H9 (cell line): ENCODE results near the gene CHPF2. TPM values are rescaled to one million over a fixed set of nuclear protein-coding genes. Genes with fewer than 3 reads are reported as not detected.

Experiments used
- DNase-seq: peaks from one replicate; pipeline ENCODE4 v3.0.0-alpha.2; 2017
- H2AFZ ChIP-seq: one replicate; pipeline ENCODE4 v1.6.1; 2013; ENCODE audit warnings: mild to moderate bottlenecking, low read length, control low read depth, moderate library complexity
- H2AK5ac ChIP-seq: 2 replicates; pipeline ENCODE4 v1.6.1; 2013; ENCODE audit warnings: low read length, control low read depth, mixed read lengths; ENCODE audit not compliant: insufficient read length
- H2BK120ac ChIP-seq: one replicate; pipeline ENCODE4 v1.6.1; 2013; ENCODE audit warnings: low read depth, mild to moderate bottlenecking, low read length, control low read depth, inconsistent platforms; ENCODE audit not compliant: poor library complexity, severe bottlenecking
- H2BK12ac ChIP-seq: 2 replicates; pipeline ENCODE4 v1.6.1; 2013; ENCODE audit warnings: low read length, control low read depth, mixed read lengths, low read depth; ENCODE audit not compliant: insufficient read length
- H2BK15ac ChIP-seq: 2 replicates; pipeline ENCODE4 v1.6.1; 2013; ENCODE audit warnings: low read depth, low read length, control low read depth
- H2BK20ac ChIP-seq: one replicate; pipeline ENCODE4 v1.6.1; 2013; ENCODE audit warnings: low read depth, mild to moderate bottlenecking, low read length, control low read depth, inconsistent platforms; ENCODE audit not compliant: poor library complexity, severe bottlenecking
- H2BK5ac ChIP-seq: 2 replicates; pipeline ENCODE4 v1.6.1; 2013; ENCODE audit warnings: low read length, control low read depth, mixed read lengths; ENCODE audit not compliant: insufficient read length
- H3K14ac ChIP-seq: 2 replicates; pipeline ENCODE4 v1.6.1; 2013; ENCODE audit warnings: low read length, control low read depth; ENCODE audit not compliant: insufficient read depth
- H3K18ac ChIP-seq: 2 replicates; pipeline ENCODE4 v1.6.1; 2013; ENCODE audit warnings: low read depth, mild to moderate bottlenecking, mixed read lengths, low read length, control low read depth; ENCODE audit not compliant: insufficient read length
- H3K23ac ChIP-seq: 2 replicates; pipeline ENCODE4 v1.6.1; 2013; ENCODE audit warnings: low read length, control low read depth, mixed read lengths, low read depth; ENCODE audit not compliant: insufficient read length
- H3K23me2 ChIP-seq: 2 replicates; pipeline ENCODE4 v1.6.1; 2013; ENCODE audit warnings: low read depth, mild to moderate bottlenecking, mixed read lengths, low read length, control low read depth; ENCODE audit not compliant: insufficient read length, poor library complexity, severe bottlenecking
- H3K27ac ChIP-seq: 2 replicates; pipeline ENCODE4 v1.5.1; 2013; ENCODE audit warnings: low read length, control low read depth, mixed read lengths, low read depth; ENCODE audit not compliant: insufficient read length
- H3K27me3 ChIP-seq: 2 replicates; pipeline ENCODE4 v1.6.1; 2013; ENCODE audit warnings: low read length, control low read depth, inconsistent platforms; ENCODE audit not compliant: insufficient read depth
- H3K4ac ChIP-seq: 2 replicates; pipeline ENCODE4 v1.6.1; 2013; ENCODE audit warnings: low read depth, mild to moderate bottlenecking, control low read depth, inconsistent platforms, low read length, moderate library complexity
- H3K4me1 ChIP-seq: 2 replicates; pipeline ENCODE4 v1.6.1; 2013; ENCODE audit warnings: low read length, control low read depth, inconsistent platforms; ENCODE audit not compliant: insufficient read depth
- H3K4me2 ChIP-seq: 2 replicates; pipeline ENCODE4 v1.6.1; 2013; ENCODE audit warnings: low read length, control low read depth, mixed read lengths; ENCODE audit not compliant: insufficient read length, insufficient read depth
- H3K56ac ChIP-seq: 2 replicates; pipeline ENCODE4 v1.6.1; 2013; ENCODE audit warnings: low read depth, mild to moderate bottlenecking, mixed read lengths, low read length, control low read depth; ENCODE audit not compliant: insufficient read length
- H3K79me1 ChIP-seq: 2 replicates; pipeline ENCODE4 v1.6.1; 2013; ENCODE audit warnings: low read depth, mild to moderate bottlenecking, moderate library complexity, low read length, control low read depth, inconsistent platforms; ENCODE audit not compliant: insufficient read depth, poor library complexity, severe bottlenecking
- H3K79me2 ChIP-seq: 2 replicates; pipeline ENCODE4 v1.6.1; 2013; ENCODE audit warnings: low read length, control low read depth, inconsistent platforms; ENCODE audit not compliant: insufficient read depth
- H3K9ac ChIP-seq: 2 replicates; pipeline ENCODE4 v1.6.1; 2013; ENCODE audit warnings: low read length, control low read depth, mixed read lengths; ENCODE audit not compliant: insufficient read length; ENCODE audit errors: extremely low read depth
- H3K9me3 ChIP-seq: one replicate; pipeline ENCODE4 v1.6.1; 2013; ENCODE audit warnings: low read depth, low read length, inconsistent platforms; ENCODE audit not compliant: control insufficient read depth
- H3T11ph ChIP-seq: one replicate; pipeline ENCODE4 v1.6.1; 2013; ENCODE audit warnings: mild to moderate bottlenecking, low read length, control low read depth, inconsistent platforms
- H4K20me1 ChIP-seq: one replicate; pipeline ENCODE4 v1.6.1; 2013; ENCODE audit not compliant: control insufficient read depth, insufficient read length, insufficient read depth
- H4K5ac ChIP-seq: 2 replicates; pipeline ENCODE4 v1.6.1; 2013; ENCODE audit warnings: low read depth, mild to moderate bottlenecking, mixed read lengths, low read length, control low read depth; ENCODE audit not compliant: insufficient read length
- H4K8ac ChIP-seq: replicated peaks from 2 replicates; pipeline ENCODE4 v1.6.1; 2013; ENCODE audit warnings: low read length, control low read depth, mixed read lengths, low read depth; ENCODE audit not compliant: insufficient read length
- H4K91ac ChIP-seq: 2 replicates; pipeline ENCODE4 v1.6.1; 2013; ENCODE audit warnings: low read depth, mild to moderate bottlenecking, moderate library complexity, mixed read lengths, low read length, control low read depth; ENCODE audit not compliant: insufficient read length
- H3K27ac Mint-ChIP-seq, 3 experiments: 2 replicates in 2 of 3; 3 replicates in 1 of 3; pipeline ENCODE4 v1.8.0; 2020 to 2021; ENCODE audit warnings: mixed read lengths in 3 of 3, mild to moderate bottlenecking in 1 of 3, moderate library complexity in 1 of 3
- H3K27me3 Mint-ChIP-seq: 2 replicates; pipeline ENCODE4 v1.8.0; 2021; ENCODE audit warnings: low read depth, mild to moderate bottlenecking, moderate library complexity, mixed read lengths
- H3K36me3 Mint-ChIP-seq, 3 experiments: 2 replicates in 2 of 3; 3 replicates in 1 of 3; pipeline ENCODE4 v1.8.0; 2020 to 2021; ENCODE audit warnings: low read depth in 3 of 3, mixed read lengths in 3 of 3; ENCODE audit not compliant: insufficient read depth in 1 of 3
- H3K4me1 Mint-ChIP-seq, 2 experiments: 2 replicates each; pipeline ENCODE4 v1.8.0; 2020; ENCODE audit warnings: mixed read lengths in 2 of 2
- H3K4me3 Mint-ChIP-seq, 2 experiments: 2 replicates in 1 of 2; 3 replicates in 1 of 2; pipeline ENCODE4 v1.8.0; 2020 to 2021; ENCODE audit warnings: mild to moderate bottlenecking in 2 of 2, mixed read lengths in 2 of 2, moderate library complexity in 1 of 2
- H3K9me3 Mint-ChIP-seq, 2 experiments: 2 replicates in 1 of 2; 3 replicates in 1 of 2; pipeline ENCODE4 v1.8.0; 2020; ENCODE audit warnings: mild to moderate bottlenecking in 2 of 2, mixed read lengths in 2 of 2, moderate library complexity in 1 of 2
- CTCF ChIP-seq: fragments of 200-600 bp; sonication (generic); conservative IDR thresholded peaks from 3 replicates; pipeline ENCODE4 v1.8.0; 2021; ENCODE audit warnings: antibody characterized with exemption, mild to moderate bottlenecking
- WGBS: extraction: QIAGEN DNeasy Blood & Tissue Kit; methylation state at CpG from one replicate; pipeline ENCODE4 v1.1.7; 2013; ENCODE audit warnings: missing lambda C conversion rate, low lambda C conversion rate, mixed read lengths; ENCODE audit not compliant: insufficient read length; ENCODE audit errors: extremely low coverage; 5-methylcytosine and 5-hydroxymethylcytosine counted together
- total RNA-seq: library from RNA; stranded (reverse); gene quantifications from 2 replicates; pipeline ENCODE4 v1.2.1, GENCODE V29; 2021

The CHPF2 gene
- total RNA-seq, 1 experiment from 2014 or later, result 25.7 TPM

GRCh38 chr7:151188252-151188542 is 44.1 kb upstream of the CHPF2 start:
- H3K36me3 Mint-ChIP-seq, result no peaks in the 10 kb centered on the region; a peak in 1 of 7 replicates
- H3K4me3 Mint-ChIP-seq, result no peak overlapping the region

More at GRCh38 chr7:151188252-151188542, 44.1 kb upstream of the CHPF2 start:
- H3K23ac ChIP-seq, result no peak overlapping the region
- no peak overlapping the region for H4K8ac ChIP-seq
- WGBS, result no CpG with 5 or more reads among the region's 5 CpGs
- no peak overlapping the region for H2BK120ac ChIP-seq
- H3K23me2 ChIP-seq, result no peaks in the 10 kb centered on the region
- H3K9ac ChIP-seq, result no peak overlapping the region
- no peaks in the 10 kb centered on the region for H3K79me1 ChIP-seq
- H2BK20ac ChIP-seq, result no peak overlapping the region
- no peak overlapping the region for H4K91ac ChIP-seq
- H3K4me2 ChIP-seq, result no peak overlapping the region
- Mint-ChIP-seq H3K9me3 (no peaks in the 10 kb centered on the region), H3K27ac (no peak overlapping the region), H3K27me3 (peaks cover 34% of the 10 kb centered on the region), H3K4me1 (no peaks in the 10 kb centered on the region)
- no peak for TF ChIP-seq CTCF
- no peak for DNase-seq
- no peaks in the 10 kb centered on the region for H3K79me2 ChIP-seq
- H2BK15ac ChIP-seq, result no peak overlapping the region
- H2AK5ac ChIP-seq, result no peak overlapping the region
- no peaks in the 10 kb centered on the region for H3K4me1 ChIP-seq
- no peaks in the 10 kb centered on the region for H3K27me3 ChIP-seq
- no peaks in the 10 kb centered on the region for H3K9me3 ChIP-seq
- no peaks in the 10 kb centered on the region for H4K20me1 ChIP-seq
- H3T11ph ChIP-seq, result no peak overlapping the region
- no peak overlapping the region for H3K4ac ChIP-seq
- no peak overlapping the region for H3K27ac ChIP-seq
- H3K14ac ChIP-seq, result no peak overlapping the region
- no peak overlapping the region for H2BK12ac ChIP-seq
- no peak overlapping the region for H3K18ac ChIP-seq
- H2AFZ ChIP-seq, result no peak overlapping the region
- H3K56ac ChIP-seq, result no peak overlapping the region
- no peak overlapping the region for H4K5ac ChIP-seq
- no peak overlapping the region for H2BK5ac ChIP-seq
